ENCODE measurements around the gene HDAC6. TPM values are rescaled to one million over a fixed set of nuclear protein-coding genes. Genes with fewer than 3 reads are reported as not detected.

HDAC6 gene
- total and polyA plus RNA-seq, 10 donors, result 33.9 to 103 (median 79.9) TPM

GRCh38 chrX:48781705-48782104 lies 20.2 kb upstream of the HDAC6 start:
- intact Hi-C loops (cut with DNase I; ENCODE audit: low total_unique reads), result no loop called here
- H3K27me3 ChIP-seq (replicated peaks in 1 of 7), result peaks cover 0 to 24% (median 0%) of the 10 kb centered on the region in 7 donors
- H3K27ac ChIP-seq, result no peak overlapping the region
- TF ChIP-seq POLR2AphosphoS5 (IDR thresholded peaks at IDR 0.05), result no peak
- no peak for TF ChIP-seq CTCF (IDR thresholded peaks at IDR 0.05 in 8 of 11, conservative IDR thresholded peaks at IDR 0.05 in 3 of 11)
- TF ChIP-seq POLR2A (IDR thresholded peaks at IDR 0.05), result no peak
- no peaks in the 10 kb centered on the region for H3K36me3 ChIP-seq
- no peaks in the 10 kb centered on the region for H3K4me1 ChIP-seq
- WGBS, 5 donors, result 82 to 96% (median 91%) methylated on average over 6 of the region's 6 CpGs
- no peak for DNase-seq
- no peak overlapping the region for H3K4me3 ChIP-seq
- H3K9me3 ChIP-seq, result no peaks in the 10 kb centered on the region

GRCh38 chrX:48782216-48782615 lies 19.7 kb upstream of the HDAC6 start:
- TF ChIP-seq POLR2A (IDR thresholded peaks at IDR 0.05) (no peak), CTCF (IDR thresholded peaks at IDR 0.05 in 8 of 11, conservative IDR thresholded peaks at IDR 0.05 in 3 of 11) (no peak), POLR2AphosphoS5 (IDR thresholded peaks at IDR 0.05) (no peak)
- WGBS, 5 donors, result 66 to 90% (median 80%) methylated on average over 2 of the region's 2 CpGs
- Histone ChIP-seq H3K4me3 (no peak overlapping the region), H3K9me3 (no peaks in the 10 kb centered on the region), H3K27ac (no peak overlapping the region), H3K36me3 (no peaks in the 10 kb centered on the region), H3K4me1 (no peaks in the 10 kb centered on the region), H3K27me3 (replicated peaks in 1 of 7) (peaks cover 0 to 24% (median 0%) of the 10 kb centered on the region in 7 donors)
- no peak for DNase-seq
- intact Hi-C loops (cut with DNase I; ENCODE audit: low total_unique reads), result no loop called here

- H3K27ac ChIP-seq, result no peak overlapping the region
- DNase-seq, result no peak
- H3K9me3 ChIP-seq, result no peaks in the 10 kb centered on the region
- no peak overlapping the region for H3K4me3 ChIP-seq
- intact Hi-C loops (cut with DNase I; ENCODE audit: low total_unique reads), result no loop called here
- 74 to 82% (median 77%) methylated on average over 5 to 13 of the region's 13 CpGs for WGBS, 5 donors
- H3K36me3 ChIP-seq, result no peaks in the 10 kb centered on the region
- H3K27me3 ChIP-seq (replicated peaks in 1 of 7), result peaks cover 0 to 29% (median 0%) of the 10 kb centered on the region in 7 donors
- no peak for TF ChIP-seq POLR2A (IDR thresholded peaks at IDR 0.05)
- no peak for TF ChIP-seq POLR2AphosphoS5 (IDR thresholded peaks at IDR 0.05)
- TF ChIP-seq CTCF (IDR thresholded peaks at IDR 0.05 in 8 of 11, conservative IDR thresholded peaks at IDR 0.05 in 3 of 11), result no peak
- no peaks in the 10 kb centered on the region for H3K4me1 ChIP-seq
Measured at GRCh38 chrX:48782795-48783194, 19.1 kb upstream of the HDAC6 start.

GRCh38 chrX:48784726-48785125 lies 17.1 kb upstream of the HDAC6 start:
- intact Hi-C loops (cut with DNase I; ENCODE audit: low total_unique reads), result no loop called here
- no peak overlapping the region for H3K27ac ChIP-seq
- H3K36me3 ChIP-seq, result no peaks in the 10 kb centered on the region
- no peak for DNase-seq
- TF ChIP-seq POLR2AphosphoS5 (IDR thresholded peaks at IDR 0.05), result no peak
- no peak for TF ChIP-seq POLR2A (IDR thresholded peaks at IDR 0.05)
- no peak for TF ChIP-seq CTCF (IDR thresholded peaks at IDR 0.05 in 8 of 11, conservative IDR thresholded peaks at IDR 0.05 in 3 of 11)
- WGBS, 5 donors, result 44 to 83% (median 63%) methylated on average over 3 of the region's 3 CpGs; no CpG with 5 or more reads in 1 of the 5 donors
- H3K27me3 ChIP-seq (replicated peaks in 1 of 7), result peaks cover 0 to 22% (median 0%) of the 10 kb centered on the region in 7 donors
- H3K4me3 ChIP-seq, result no peak overlapping the region
- H3K9me3 ChIP-seq, result no peaks in the 10 kb centered on the region
- H3K4me1 ChIP-seq, result no peaks in the 10 kb centered on the region

Data from spleen (tissue), 11 donors.